HG03457 (cell line): ENCODE results near the gene MRPL54.

Experiments
- ATAC-seq: cut with Tn5 transposase; IDR thresholded peaks from one replicate; pipeline ENCODE4 v1.9.1; 2021; ENCODE audit warnings: moderate number of reproducible peaks; ENCODE audit not compliant: unreplicated experiment

MRPL54 gene

DNA sequence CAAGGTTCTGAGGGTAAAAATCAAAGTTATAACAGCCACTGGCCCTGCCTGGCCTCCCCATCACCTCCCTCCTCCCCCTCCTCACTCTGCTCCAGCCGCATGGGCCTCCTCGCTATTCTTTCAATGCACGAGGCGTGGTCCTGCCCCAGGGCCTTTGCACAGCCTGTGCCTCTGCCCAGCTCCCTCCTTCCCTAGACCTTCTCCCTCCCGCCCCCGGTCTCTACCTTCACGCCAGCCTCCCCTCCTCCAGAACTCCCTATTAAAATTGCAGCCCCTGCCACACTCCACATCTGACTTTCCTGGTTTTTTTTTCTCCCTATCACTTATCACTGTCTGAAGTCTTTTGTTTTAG, 6.2 kb downstream of the MRPL54 start:
- no peak for ATAC-seq

DNA sequence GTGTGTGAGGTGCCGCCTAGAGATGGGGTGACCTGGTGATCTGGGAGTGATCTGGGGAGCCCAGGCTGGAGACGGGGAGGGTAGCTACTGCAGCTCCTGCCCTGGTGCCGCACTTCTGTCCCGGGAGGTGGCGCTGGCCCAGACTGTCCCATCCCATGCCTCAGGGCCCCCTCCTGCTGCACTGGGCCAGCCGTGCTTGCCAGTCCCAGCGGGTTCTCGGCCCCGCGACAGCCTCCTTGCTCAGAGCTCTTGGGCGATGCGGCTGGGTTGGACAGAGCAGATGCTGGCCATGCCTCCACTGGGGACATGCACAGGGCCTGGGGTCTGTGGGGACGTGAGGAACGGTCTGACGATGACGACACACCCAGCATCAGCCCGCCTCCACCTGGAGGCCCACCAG, 7.0 kb downstream of the MRPL54 start:
- ATAC-seq, result no peak

DNA sequence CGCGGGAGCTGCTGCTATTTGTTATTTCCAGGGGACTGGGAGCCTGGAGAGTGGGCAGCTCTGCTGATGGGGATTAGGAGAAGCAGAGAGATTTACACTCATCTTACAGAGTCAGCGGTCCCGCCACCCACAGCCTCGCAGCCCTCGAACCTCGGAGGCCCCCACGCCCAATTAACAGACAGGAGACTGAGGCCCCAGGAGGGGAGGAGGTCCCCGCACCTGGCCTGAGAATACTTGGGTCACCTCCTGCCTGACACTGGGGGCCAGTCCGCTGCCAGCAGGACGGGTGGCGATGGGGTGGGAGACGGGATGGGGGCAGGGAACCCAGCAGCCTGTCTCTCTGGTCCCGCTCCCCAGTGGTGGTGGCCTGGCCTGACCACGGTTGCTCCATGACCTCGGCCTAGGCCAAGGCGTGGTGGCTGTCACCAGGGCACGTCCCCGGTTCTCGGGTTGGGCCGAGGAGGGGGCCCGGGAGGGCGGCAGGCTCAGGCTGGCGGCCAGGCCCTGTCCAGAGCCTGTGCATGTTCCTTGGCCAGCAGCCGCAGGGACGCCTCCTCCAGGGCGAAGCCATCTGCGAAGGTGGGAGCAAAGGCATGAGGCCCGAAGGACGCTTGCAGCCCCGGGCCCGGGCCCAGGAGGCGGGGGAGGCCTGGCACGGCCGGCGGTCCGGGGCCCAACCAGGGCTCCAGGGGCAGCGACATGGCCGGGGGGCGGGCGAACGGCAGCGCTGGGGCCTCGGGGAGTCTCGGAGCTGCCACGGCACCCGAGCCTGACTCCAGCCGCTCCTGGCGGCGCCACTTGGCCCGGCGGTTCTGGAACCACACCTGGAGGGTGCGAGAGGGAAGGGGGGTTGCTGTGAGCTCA, 7.9 kb downstream of the MRPL54 start:
- ATAC-seq, result no peak

DNA sequence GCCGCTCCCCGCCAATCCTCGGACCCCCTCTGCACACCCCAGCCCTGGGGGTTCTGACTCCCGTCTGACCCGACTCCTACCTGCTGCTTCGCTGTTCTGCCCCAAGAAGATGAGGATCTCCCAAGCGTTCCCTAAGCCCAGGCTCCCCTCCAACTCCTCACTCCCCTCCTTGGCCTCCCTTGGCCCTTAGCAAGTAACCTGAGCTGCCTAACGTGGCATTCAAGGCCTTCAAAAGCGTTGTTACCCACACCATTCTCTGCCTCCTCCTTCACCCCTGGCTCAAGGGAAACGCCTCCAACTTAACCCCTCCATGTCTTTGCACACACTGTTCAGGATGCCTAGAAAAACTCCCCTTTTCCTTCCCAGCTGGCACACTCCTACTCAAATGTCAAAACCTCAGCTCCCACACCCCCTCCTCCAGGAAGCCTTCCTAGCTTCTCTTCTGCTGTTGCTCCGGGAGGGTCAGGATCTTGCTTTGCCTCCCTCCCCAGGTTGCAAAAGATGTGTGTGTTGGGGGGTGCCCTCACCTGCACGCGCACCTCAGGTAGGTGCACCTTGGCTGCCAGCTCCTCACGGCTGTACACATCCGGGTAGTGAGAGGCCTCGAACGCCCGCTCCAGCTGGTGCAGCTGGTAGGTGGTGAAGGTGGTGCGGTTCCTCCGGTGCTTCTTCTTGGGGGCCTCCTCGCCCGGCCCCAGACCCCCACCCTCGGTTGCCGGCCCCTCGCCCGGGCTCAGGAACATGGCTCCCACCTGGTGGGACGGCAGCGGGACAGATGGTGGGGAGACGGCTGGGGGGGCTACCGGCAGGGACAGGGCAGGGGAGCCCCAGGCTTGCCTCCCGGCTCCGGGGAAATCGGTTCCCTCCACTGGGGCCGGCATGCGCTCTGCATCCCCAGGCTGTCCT, 8.8 kb downstream of the MRPL54 start:
- no peak for ATAC-seq

DNA sequence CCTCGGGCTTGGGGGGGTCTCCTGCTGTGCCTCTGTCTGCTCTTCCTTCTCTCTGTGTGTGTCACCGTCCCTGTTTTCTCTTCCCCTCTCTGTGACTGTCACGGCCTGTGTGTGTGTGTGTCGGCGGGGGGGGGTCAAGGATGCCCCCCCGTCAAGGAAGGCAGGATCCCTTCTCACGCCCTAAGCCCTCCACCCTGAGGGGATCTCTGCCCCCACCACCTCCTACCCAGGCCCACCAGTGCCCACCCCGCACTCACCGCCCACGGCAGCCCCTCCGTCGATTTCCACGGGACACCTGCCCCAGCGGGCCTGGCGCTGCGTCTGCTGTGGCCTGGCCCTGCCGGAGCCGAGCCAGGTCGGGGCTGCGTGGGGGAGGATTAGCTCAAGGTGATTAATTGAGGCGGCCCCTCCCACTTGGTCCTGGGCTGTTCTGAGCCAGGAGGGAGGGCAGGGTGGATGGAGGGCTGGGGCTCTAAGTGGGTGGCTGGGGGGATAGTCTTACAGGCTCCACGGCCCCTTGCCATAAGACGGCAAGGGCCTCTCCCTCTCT, 9.5 kb downstream of the MRPL54 start, which contains the start of gene RAX2:
TSS of gene RAX2 (minus strand) at position 323 of the 550 bp plus-strand sequence. CDS start 486 bp downstream, outside the sequence.
- no peak for ATAC-seq

DNA sequence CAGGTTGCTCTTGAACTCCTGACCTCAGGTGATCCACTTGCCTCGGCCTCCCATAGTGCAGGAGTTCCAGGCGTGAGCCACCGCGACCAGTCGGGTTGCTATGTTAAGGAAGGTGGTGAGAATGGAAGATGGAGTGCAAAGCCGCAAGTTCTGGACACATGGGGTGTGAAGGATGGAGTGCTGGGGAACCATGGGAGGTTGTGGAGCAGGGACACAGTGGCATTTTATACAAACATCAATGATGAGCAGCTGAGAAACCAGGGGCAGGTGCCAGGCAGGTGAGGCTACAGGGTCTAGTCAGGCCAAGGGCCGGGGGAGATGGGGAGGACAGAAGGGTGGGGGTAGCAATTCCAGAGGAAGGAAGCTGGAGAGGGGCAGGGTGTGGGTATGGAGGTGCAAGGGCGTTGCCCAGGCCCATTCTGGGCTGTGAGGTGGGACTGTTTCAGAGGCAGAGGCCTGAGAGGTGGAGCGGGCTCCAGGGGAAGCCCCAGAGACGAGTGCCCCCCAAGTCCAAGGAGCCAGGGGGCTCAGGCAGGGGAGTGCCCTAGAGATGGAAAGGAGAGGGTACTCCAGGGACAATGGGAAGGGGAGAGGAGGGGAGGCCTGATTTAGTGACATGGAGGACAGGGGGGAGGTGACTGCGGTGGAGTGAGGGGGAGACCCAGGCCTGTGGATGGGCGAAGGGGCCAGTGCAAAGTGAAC, 11.5 kb downstream of the MRPL54 start:
- ATAC-seq, result no peak

DNA sequence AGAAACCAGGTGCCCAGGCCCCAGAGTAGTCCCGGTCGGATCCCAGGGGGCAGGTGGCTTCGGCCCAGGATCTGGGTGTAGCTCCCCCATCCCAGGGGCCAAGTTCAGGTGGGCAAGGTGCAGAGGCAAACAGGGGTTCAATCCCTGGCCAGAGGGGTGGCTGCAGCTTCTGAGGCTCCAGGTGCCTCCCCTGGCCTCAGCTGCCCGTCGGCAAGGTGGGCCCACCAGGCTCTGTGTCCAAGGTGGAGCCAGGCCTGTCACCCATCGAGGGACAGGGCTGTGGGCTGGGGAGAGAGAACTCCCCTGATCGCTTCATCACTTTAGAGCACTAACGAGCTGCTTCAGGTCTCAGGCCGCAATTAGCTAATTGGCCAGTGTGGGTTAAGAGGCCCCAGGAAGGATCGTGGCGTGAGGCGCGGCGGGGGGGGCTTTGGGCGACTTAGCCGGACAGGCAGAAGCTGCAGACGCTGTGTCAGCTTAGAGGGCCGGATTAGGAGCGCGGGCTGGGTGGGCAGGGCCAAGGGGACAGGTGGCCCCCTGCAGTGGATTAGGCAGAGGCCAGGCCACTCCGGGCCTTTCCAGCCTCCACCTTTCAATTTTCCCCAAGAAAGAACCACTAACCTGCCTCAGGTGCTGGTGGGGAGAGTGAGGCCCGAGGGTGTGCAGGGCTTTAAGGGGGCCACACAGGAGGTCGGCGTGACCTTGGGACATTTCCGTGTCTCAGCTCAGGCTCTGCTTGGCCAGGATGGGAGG, 12.3 kb downstream of the MRPL54 start:
- no peak for ATAC-seq

DNA sequence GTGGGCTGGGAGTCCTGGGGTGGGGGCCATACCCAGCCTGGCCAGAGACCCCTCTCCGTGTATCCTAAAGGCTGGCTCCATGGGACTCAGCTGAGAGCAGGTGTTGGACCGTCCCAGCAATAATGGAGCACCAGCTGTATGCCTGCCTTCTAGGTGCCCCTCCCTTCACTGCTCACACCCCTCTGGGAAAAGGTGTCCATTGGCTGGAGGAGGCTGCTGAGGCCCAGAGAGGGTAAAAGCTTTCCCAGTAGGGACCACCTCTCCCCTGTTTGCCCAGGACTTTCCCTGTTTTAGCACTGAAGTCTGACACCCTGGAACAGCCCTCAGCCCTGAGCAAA, 12.9 kb downstream of the MRPL54 start:
- no peak for ATAC-seq

DNA sequence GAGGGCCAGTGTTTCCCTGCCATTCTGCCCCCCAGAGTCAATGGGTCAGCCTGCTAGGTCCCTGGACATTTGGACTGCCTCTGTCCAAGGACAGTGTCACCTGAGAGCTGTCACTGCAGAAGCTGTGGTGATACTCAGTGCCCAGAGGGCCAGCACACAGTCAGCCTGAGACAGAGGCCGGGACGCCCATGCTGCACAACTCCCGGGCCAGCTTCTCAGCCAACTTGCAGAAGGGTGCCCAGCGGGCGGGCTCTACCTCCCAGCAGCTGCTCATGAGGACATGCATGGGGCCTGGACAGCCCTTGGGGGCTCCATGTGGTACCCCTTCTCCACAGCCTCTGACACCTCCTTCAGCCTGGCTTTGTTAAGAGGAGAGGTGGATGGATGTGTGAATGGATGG, 13.3 kb downstream of the MRPL54 start:
- ATAC-seq, result no peak

DNA sequence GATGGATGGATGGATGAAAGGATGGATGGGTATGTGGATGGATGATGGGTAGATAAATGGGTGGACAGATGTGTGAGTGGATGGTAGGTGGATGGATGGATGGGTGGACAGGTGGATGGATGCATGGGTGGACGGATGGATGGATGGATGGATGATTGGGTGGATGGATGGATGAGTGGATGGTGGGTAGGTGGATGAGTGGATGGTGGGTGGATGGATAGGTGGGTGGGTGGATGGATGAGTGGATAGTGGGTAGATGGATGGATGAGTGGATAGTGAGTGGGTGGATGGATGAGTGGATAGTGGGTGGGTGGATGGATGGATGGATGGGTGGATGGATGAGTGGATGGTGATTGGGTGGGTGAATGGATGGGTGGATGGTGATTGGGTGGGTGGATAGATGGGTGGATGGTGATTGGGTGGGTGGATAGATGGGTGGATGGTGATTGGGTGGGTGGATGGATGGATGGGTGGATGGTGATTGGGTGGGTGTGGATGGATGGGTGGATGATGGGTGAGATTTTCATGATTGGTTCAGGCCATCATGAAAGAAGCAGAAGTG, 14.1 kb downstream of the MRPL54 start:
- no peak for ATAC-seq

DNA sequence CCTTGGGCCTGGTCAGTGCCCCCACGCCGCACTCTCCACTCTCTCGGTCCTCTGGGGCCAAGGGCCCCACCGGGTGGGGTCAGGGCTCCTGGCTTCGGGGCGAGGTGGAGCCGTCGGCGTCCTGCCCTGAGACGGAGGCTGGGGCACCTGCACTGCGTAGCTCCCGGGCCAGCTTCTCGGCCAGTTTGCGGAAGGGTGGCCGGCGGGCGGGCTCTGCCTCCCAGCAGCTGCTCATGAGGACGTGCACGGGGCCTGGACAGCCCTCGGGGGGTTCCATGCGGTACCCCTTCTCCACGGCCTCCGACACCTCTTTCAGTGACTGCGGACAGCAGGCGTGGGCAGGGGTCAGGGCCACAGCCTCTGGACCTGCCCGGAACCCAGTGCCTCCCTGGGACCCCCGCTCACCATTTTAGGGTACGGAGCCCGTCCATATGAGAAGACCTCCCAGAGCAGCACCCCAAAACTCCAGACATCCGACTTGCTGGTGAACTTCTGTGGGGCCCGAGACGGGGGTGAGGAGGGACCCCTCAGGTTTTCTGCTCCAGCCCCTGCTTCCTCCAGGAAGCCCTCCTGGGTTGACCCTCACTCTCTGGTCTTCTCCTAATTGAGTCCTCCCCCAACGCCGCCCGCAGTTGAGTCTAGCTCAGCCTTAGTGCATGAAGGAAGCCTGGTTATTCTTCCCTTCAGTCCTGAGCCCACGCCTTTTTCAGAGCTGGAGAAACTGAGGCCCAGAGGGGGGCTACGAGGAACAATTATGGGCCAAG, 15.8 kb downstream of the MRPL54 start:
- ATAC-seq, result no peak

DNA sequence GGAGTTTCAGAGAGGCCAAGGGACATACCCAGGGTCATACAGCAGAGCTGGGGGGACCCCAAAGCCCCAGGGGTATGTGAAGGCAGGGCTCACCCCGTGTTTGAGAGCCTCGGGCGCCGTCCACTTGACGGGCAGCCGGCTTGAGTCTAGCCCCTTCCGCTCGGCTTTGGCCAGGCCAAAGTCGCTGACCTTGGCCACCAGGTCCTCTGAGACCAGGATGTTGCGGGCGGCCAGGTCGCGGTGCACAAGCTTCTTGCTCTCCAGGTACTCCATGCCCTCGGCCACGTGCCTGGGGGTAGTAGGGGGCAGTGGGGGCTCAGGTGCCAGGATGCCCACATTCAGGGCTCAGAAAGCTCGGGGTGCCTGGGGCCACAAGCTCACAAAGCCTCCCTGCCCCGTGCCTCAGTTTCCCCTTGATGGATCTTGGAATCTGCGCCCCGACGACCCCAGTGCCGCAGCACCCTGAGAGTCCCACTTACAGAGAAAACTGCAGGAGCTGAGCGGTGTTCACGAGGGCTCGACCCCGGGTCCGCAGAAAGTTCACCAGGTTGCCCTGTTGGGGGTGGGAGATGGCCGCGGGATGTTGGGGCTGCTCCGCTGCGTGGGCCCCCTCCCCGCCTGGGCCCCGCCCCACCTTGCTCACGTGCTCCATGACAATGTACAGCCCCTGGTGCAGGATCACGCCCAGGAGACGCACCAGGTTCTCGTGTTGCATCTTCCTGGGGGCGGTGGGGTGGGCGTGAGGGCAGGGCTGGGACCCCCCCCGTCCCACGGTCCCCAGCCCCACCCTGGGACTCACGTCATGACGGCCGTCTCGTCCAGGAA, 16.6 kb downstream of the MRPL54 start:
- ATAC-seq, result no peak

DNA sequence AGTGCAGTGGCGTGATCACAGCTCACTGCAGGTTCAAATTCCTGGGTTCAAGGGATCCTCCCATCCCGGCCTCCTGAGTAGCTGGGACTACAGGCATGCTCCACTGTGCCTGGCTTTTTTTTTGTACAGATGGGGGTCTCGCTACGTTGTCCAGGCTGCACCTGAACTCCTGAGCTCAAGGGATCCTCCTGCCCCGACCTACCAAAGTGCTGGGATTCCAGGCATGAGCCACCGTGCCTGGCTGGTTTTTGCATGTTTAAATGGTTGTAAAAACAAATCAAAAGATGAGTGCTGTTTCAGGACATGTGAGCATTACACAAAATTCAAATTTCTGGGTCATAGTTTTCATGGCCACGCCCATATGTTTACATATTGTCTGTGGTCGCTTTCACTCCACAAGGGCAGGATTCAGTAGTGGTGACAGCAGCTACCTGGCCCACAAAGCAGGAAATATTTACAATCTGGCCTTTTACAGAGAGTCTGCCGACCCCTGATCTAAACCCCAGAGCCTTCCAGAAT, 18.4 kb downstream of the MRPL54 start:
- no peak for ATAC-seq

DNA sequence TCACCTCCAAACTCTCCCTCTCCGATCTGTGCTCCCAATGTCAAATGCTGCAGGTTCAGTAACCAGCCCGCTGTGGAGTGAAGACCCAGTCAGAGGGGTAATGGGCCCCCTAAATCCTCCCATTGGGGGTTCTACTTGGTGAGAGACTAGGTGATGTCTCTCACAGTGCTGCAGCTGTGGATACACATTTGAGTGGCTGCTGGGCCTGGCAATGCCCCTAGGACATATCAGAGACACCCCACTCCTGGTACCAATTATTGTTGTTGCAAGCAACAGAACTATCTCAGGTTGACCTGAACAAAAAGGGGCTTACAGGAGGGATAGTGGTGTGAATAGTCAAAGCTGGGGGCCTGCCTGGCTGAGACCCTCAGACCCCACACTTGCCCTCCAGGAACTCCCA, 19.1 kb downstream of the MRPL54 start:
- ATAC-seq, result no peak

DNA sequence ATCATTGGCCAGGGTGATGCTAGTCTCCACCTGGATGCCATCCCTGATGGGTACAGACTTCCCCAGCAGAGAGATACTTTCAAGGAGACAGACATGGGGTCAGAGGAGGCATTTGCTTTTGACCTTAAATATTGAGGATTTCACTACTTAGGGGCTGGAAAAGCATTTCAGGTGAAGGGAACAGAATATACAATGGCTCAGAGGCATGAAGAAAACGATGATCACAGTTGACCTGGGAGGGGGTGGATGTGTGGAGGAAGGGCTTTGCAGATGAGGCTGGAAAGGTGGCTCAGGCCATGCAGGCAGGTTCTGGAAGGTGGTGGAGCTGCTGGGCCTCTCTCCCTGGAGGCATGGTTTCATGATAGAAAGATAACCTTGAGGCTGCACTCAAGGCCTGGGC, 19.8 kb downstream of the MRPL54 start:
- ATAC-seq, result no peak

DNA sequence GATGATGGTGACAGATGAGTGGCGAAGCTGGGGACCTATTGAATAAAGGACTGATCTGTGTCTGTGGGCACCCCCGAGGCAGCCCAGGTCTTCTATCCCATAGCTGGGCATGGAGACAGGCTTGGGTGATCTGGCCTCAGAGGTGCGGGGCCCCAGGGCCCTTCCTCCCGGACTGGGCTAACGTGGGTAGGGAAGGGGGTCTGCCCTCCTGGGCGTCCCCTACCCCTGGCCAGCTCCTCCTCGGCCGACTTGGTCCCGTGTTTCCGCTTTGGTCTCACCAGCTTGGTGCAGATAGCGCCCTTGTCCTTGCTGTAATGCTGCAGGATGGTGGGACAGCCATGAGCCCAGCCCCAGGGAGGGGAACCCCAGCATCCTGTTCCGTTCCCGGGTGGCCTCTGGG, 20.4 kb downstream of the MRPL54 start:
- no peak for ATAC-seq

DNA sequence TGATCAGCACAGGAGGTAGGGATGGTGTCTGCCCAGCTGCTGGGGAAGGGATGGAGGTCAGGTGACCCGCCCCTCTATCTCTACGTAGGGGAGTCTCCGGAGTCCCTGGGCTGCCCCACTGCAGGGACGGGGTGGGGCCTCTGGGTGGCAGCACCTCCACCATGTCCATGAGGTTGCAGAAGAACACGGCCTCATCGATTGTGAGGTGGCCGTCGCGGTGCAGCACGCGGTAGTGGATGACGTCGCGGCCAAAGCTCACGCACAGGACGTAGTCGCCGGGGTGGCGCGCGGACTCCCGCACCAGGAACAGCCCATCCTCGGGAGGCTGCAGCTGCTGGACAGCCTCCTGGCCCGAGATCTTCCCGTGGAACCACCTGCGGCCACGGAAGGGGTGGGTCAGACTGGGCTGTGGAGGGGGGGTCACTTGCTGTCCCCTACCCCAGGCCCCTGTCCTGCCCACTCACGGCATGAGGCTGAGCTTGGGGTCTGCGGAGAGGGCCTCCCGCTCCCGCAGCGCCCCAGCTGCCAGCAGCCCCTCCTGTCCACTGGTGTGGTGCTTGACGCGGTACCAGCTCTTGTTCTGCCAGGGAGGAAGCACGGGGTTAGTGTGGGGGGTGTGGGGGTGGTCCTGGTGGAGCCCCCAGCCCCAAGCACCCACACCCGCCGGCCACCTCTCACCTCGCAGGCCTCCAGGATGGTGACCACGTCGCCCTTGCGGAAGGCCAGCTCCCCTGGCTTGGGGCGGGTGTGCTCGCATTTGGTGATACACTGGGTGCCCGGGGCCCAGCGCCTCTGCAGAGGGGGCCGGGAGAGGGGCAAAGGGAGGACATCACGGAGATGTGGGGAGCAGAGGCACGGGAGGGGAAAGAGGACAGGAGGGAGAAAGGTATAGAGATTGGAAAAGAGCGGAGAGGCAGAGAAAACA, 21.4 kb downstream of the MRPL54 start:
- no peak for ATAC-seq
